ENCODE results near the gene CTBP2. TPM values are rescaled to one million over a fixed set of nuclear protein-coding genes. Genes with fewer than 3 reads are reported as not detected.

CTBP2 gene
- total RNA-seq, 1 donor from 2014 or later: 109 TPM

GRCh38 chr10:124977161-124977560 is 183.2 kb downstream of the CTBP2 start:
- DNase-seq (ENCODE audit: low read depth): no peak

- peak; percentile 17 for DNase-seq (ENCODE audit: low read depth)
Measured at GRCh38 chr10:124975977-124976514, 184.3 kb downstream of the CTBP2 start.

DNA sequence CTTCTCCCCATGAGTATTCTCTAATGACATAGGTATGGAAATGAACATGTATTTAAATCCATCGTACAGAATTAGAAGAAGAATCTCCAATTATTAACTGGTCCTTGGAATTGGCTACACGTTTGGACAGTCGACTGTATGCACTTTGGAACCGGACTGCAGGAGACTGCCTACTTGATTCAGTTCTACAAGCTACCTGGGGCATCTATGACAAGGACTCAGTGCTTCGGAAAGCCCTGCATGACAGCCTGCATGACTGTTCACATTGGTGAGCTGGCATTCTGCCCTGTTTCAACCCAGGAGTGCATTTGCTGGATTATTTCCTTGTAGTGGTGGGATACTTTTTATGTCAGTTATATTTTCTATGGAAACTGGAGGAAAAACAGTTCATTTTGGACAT is 186.2 kb downstream of the CTBP2 start:
- no peak for DNase-seq (ENCODE audit: low read depth)

DNA sequence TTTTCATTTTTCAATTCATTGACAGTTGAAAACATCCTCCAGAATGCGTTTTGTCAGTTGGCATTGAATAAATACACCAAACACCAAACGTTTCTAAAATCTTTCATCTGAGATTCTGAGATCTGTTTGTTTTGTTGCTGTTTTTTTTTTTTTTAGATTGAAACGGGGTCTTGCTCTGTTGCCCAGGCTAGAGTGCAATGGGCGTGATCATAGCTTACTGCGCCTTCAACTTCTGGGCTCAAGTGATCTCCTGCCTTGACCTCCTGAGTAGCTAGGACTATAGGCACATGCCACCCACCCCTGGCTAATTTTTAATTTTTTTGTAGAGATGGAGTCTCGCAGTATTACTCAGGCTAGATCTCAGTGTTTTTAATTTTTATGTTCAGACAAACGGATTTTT is 187.7 kb downstream of the CTBP2 start:
- DNase-seq (ENCODE audit: low read depth): no peak

DNA sequence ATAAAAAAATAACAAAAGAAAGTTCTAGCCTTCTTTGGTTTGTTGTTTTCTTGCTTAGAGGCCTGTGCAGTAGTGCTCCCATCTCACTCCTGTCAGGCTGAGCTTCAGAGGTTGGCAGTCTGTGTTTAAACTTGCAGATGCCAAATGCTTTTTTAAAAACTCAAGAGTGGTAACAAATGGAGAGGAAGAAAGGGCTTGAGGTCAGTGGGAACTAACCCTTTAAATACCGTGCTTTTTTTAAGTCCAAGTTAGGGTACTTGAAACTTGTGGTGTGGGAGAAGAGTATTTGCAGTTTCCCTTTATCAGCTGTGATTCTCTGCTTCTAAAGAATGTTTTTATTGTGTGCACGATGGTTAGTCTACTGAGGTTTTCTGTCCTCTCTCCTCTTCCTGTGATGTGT is 189.1 kb downstream of the CTBP2 start:
- DNase-seq (ENCODE audit: low read depth): no peak

GRCh38 chr10:124967255-124967654 is 193.1 kb downstream of the CTBP2 start:
- DNase-seq (ENCODE audit: low read depth): no peak

GRCh38 chr10:124966008-124966407 is 194.4 kb downstream of the CTBP2 start:
- DNase-seq (ENCODE audit: low read depth): no peak

DNA sequence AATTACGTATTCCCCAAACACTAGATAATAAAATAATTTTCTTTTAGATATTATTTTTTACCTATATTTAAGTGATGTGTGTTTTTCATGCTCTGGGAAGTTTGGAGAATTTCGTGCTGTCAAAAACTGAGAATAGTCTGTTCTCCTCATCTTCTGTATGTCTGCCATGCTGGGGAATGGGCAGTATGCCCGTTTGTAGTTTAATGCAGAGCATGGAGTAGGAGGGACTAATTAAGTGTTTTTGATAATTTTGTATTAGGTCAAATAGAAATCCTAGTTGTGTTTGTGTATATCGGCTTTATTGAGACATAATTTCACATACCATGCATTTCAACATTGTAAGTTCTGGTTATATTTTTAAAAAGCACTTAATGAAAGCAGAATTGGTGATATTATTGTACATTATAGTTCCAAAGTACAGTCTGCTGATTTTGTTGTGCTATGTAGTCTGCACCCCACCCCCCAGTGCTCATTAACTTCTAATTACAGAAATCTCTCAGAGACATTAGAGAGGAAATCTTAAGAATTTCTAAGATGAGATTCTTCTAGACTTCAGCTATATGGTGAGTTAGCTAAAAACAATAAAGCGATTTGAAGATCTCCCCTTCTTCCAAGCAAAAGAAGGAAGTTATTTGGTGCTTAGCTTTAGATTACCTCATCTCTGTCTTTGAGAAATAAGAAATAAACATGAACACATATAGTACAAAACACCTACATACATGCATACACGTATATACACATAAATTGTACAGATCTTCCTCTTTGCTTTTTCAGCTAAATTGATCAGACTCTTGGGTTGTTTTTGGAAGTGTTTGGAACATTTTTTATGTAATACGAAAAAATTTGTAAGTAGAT is 196.3 kb downstream of the CTBP2 start:
- no peak for DNase-seq (ENCODE audit: low read depth)

DNA sequence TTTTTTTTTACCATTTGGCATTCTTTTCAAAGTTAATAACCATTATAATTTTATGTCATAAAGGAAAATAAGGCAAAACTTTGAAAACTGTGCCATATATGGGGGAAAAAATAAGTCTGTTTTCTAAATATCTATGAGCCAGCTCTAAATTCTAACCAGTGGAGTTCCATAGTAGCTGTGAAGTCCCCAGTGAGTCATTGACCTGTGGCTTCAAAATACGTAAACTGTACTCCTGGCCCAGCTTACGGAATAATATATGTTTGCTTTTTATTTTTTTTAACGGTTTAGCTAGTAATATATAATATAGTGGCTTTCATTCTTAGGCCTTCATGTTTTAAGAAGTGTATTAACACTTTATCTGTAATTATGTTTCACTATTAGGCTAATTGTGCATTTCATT is 197.9 kb downstream of the CTBP2 start:
- DNase-seq (ENCODE audit: low read depth): no peak

- DNase-seq (ENCODE audit: low read depth): no peak
Measured at GRCh38 chr10:124961248-124961570, 199.2 kb downstream of the CTBP2 start.

DNA sequence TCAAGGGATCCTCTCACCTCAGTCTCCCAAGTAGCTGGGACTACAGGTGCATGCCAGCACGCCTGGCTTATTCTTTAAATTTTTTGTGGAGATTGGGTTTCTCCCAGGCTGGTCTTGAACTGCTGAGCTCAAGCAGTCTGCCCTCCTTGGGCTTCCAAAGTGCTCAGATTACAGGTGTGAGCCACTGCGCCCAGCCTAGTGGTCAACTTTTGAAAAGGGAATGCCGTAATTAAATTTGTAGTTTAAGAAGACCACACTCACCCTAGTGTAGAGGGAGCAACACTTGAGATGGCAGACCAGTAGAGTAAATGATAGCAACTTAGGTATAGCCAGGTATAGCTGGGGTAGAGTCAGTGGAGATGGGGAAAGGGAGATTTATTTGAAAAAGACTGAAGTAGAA is 200.8 kb downstream of the CTBP2 start:
- no peak for DNase-seq (ENCODE audit: low read depth)

- no peak for DNase-seq (ENCODE audit: low read depth)
Measured at GRCh38 chr10:124957404-124957947, 202.9 kb downstream of the CTBP2 start.

- DNase-seq (ENCODE audit: low read depth): no peak
Measured at GRCh38 chr10:124956764-124957163, 203.6 kb downstream of the CTBP2 start.

DNA sequence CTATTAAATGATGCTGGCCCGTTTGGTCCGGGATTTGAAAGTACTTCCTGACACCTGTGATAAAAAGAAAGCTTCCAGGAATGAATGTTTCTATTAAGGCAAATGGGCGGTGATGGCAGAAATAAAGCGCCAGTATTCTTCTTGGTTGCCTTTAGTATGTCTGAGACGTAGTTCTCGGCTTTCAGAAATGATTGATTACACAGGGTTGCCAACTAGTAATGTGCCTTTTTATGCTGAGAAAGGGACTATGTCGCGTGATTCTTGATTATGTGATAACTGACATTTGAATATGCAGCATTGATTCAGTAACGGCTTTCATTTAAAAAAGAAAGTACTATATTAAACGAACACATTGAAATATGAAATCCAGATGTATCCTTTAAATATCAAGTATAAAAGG is 204.5 kb downstream of the CTBP2 start:
- DNase-seq (ENCODE audit: low read depth): no peak

GRCh38 chr10:124955243-124955642 is 205.1 kb downstream of the CTBP2 start:
- DNase-seq (ENCODE audit: low read depth): no peak

- DNase-seq (ENCODE audit: low read depth): no peak
Measured at GRCh38 chr10:124953421-124953820, 206.9 kb downstream of the CTBP2 start.

DNA sequence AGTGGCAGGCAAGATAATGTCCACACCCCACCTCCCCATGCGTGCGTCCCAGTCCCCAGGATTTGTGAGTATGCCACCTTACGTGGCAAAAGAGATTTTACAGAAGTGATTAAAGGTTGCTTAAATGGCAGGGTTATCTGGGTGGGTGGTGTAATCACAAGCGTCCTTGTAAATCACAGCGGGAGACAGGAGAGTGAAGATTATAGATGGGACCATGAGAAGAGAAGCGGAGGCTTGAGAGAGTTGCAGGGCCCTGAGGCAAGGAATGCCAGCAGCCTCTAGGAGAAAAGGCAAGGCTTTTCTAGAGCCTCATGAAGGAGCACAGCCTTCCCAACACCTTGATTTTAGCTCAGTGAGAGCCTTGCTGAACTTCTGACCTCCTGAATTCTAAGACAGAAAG is 208.2 kb downstream of the CTBP2 start:
- no peak for DNase-seq (ENCODE audit: low read depth)

DNA sequence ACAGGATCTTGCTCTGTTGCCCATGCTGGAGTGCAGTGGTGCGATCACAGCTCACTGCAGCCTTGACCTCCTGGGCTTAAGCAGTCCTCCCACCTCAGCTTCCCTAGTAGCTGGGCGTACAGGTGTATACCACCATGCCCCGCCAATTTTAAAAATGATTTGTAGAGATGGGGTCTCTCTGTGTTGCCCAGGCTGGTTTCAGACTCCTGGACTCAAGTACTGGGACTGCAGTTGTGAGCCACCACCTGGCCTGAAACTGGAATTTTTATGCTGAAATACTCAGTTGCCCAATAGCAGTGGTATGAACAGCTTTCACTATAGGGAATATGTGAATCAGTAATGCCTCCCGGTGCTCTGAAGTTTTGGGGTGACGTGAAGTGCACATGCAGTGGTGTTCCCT is 210.8 kb downstream of the CTBP2 start:
- DNase-seq (ENCODE audit: low read depth): no peak

GRCh38 chr10:124946945-124947344 is 213.4 kb downstream of the CTBP2 start:
- DNase-seq (ENCODE audit: low read depth): no peak

DNA sequence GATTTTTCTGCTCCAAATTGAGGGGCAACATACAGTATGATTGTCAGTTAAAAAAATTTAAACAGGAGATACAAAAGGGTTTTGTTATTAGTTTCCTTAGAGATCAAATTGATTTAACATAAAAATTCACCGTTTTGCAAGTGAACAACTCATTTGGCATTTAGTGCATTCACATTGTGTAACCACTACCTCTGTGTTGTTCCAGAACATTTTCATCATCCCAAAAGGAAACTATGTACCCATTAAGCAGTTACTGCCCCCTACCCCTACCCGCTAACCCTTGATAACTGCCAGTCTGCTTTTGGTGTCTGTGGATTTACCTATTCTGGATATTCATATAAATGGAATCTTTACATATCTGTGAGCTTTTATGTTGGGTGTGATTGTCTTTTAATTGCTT is 215.4 kb downstream of the CTBP2 start:
- peak; percentile 58 for DNase-seq (ENCODE audit: low read depth)

- DNase-seq (ENCODE audit: low read depth): peak; percentile 90
Measured at GRCh38 chr10:124943301-124944092, 216.9 kb downstream of the CTBP2 start.

GRCh38 chr10:124942317-124943169 is 217.8 kb downstream of the CTBP2 start:
- DNase-seq (ENCODE audit: low read depth): no peak

All from renal cortical epithelial cell (primary cell).